ENCODE results near the gene MYDGF. TPM values are rescaled to one million over a fixed set of nuclear protein-coding genes. Genes with fewer than 3 reads are reported as not detected.

The MYDGF gene
- total RNA-seq, 1 donor from 2014 or later = 314 TPM

DNA sequence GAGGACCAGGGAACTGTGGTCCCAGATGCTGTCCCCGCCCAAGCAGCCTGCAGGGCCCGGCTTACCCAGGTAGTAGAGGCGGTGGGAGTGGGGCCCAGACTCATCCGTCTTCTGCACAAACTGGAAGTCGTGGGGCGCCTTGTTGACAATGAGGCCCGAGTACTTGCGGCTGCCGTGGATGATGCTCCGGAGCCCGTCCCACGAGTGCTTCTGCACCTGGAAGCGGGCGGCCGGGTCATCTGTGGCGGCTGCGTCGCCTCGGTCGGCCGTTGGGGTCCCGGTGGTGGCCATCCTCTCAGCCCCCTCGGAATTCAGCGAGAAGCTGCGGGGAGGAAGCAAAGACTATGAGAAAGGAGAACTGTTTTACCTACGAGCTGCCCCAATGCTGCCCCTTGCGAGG, 43.9 kb upstream of the MYDGF start:
- Histone ChIP-seq H3K27me3 (ENCODE audit: control insufficient read depth, insufficient read depth, low read length) (no peaks in the 10 kb centered on the region), H3K36me3 (ENCODE audit: control insufficient read depth, insufficient read depth, low read length) (peaks cover 40% of the 10 kb centered on the region), H3K4me3 (ENCODE audit: low read depth, low read length) (no peak overlapping the region)
- TF ChIP-seq, protein P1, sequence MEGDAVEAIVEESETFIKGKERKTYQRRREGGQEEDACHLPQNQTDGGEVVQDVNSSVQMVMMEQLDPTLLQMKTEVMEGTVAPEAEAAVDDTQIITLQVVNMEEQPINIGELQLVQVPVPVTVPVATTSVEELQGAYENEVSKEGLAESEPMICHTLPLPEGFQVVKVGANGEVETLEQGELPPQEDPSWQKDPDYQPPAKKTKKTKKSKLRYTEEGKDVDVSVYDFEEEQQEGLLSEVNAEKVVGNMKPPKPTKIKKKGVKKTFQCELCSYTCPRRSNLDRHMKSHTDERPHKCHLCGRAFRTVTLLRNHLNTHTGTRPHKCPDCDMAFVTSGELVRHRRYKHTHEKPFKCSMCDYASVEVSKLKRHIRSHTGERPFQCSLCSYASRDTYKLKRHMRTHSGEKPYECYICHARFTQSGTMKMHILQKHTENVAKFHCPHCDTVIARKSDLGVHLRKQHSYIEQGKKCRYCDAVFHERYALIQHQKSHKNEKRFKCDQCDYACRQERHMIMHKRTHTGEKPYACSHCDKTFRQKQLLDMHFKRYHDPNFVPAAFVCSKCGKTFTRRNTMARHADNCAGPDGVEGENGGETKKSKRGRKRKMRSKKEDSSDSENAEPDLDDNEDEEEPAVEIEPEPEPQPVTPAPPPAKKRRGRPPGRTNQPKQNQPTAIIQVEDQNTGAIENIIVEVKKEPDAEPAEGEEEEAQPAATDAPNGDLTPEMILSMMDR (IDR thresholded peaks at IDR 0.05; ENCODE audit: insufficient read depth, low read length, severe bottlenecking) = no peak
- FAIRE-seq (no peak), DNase-seq (ENCODE audit: low read depth) (no peak)

DNA sequence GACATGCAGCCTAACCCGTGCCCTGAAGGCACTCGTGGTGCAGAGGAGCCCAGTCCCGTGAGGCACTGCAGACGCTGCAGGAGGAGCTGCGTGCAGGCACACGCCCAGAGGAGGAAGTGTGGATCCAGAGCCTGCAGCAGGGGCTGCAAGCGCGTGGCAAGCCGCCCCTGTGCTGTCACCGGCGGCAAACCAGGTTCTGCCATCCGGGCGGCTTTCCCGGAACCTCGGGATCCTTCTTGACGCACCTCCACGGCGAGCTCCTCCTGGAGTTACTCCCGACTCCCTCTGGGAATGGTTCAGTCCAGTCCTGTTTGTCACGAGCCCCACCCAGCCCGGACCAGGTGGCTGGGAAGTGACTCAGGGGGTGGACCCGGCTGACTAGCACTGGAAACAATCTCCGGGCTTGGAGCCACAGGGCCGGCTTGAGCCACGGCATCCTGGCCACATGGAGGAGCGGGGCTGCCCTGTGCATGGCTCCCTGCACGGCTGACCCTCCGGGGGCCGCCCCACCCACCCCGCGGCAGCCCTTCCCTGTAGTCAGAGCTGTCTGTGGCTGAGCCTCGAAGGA, 43.3 kb upstream of the MYDGF start:
- TF ChIP-seq, protein P1 (IDR thresholded peaks at IDR 0.05; ENCODE audit: insufficient read depth, low read length, severe bottlenecking) = no peak
- H3K4me3 ChIP-seq (ENCODE audit: low read depth, low read length) = no peak overlapping the region
- FAIRE-seq (peak; percentile 98), DNase-seq (ENCODE audit: low read depth) (peak; percentile 99)
- H3K36me3 ChIP-seq (ENCODE audit: control insufficient read depth, insufficient read depth, low read length) = peaks cover 40% of the 10 kb centered on the region
- H3K27me3 ChIP-seq (ENCODE audit: control insufficient read depth, insufficient read depth, low read length) = no peaks in the 10 kb centered on the region

DNA sequence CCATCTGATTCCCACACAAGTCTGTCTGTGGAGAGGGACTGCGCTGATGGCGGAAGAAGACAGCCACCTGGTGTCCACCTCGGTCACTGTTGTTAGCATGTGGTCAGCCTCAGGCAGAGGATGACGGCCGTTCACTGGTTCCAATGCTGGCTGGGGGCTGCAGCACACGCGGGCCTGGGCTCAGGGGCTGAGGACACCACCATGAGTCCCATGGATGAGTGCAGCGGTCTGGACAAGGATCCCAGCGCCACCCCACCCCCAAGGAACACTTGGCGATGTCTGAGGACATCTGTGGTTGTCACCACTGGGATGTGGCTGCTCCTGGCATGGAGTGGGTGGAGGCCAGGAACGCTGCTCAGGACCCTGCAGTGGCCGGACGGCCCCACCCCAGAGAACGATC, 42.6 kb upstream of the MYDGF start:
- Histone ChIP-seq H3K4me3 (ENCODE audit: low read depth, low read length) (no peak overlapping the region), H3K27me3 (ENCODE audit: control insufficient read depth, insufficient read depth, low read length) (no peaks in the 10 kb centered on the region), H3K36me3 (ENCODE audit: control insufficient read depth, insufficient read depth, low read length) (peaks cover 36% of the 10 kb centered on the region)
- TF ChIP-seq, protein P1 (IDR thresholded peaks at IDR 0.05; ENCODE audit: insufficient read depth, low read length, severe bottlenecking) = no peak
- DNase-seq (ENCODE audit: low read depth) (no peak), FAIRE-seq (no peak)

DNA sequence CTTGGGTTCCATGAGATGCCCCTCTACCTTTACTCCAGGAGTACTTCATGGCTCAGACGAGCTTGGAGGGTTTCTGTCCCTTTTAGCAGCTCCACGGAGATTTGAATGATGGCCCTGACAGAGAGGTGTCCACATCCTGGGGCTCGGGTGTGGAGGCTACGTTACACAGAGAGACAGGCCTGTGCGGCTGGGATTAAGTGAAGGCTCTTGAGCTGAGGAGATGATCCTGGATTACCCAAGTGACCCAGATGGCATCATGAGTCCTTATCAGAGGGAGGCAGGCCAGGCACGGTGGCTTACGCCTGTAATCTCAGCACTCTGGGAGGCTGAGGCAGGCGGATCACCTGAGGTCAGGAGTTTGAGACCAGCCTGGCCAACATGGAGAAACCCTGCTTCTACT, 41.1 kb upstream of the MYDGF start:
- no peak for FAIRE-seq
- Histone ChIP-seq H3K36me3 (ENCODE audit: control insufficient read depth, insufficient read depth, low read length) (peaks cover 38% of the 10 kb centered on the region), H3K4me3 (ENCODE audit: low read depth, low read length) (no peak overlapping the region), H3K27me3 (ENCODE audit: control insufficient read depth, insufficient read depth, low read length) (no peaks in the 10 kb centered on the region)
- no peak for DNase-seq (ENCODE audit: low read depth)
- TF ChIP-seq, protein P1 (IDR thresholded peaks at IDR 0.05; ENCODE audit: insufficient read depth, low read length, severe bottlenecking) = no peak

DNA sequence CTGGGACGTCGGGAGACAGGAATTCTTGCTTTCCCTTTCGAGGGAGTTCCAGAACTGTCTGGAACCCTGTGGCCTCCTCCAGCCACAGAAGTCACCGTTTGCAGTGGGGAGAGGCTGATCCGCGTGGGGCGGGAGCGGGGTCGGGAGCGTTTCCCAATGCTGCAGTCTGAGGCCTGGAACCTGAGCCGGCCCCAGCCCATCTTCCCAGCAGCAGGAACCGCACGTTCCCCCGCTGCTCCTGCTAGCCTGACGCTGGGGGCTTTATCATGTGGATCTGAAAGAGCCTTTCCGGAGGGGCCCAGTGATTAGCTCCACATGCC, 40.1 kb upstream of the MYDGF start:
- Histone ChIP-seq H3K4me3 (ENCODE audit: low read depth, low read length) (no peak overlapping the region), H3K27me3 (ENCODE audit: control insufficient read depth, insufficient read depth, low read length) (no peaks in the 10 kb centered on the region), H3K36me3 (ENCODE audit: control insufficient read depth, insufficient read depth, low read length) (peaks cover 35% of the 10 kb centered on the region)
- FAIRE-seq (no peak), DNase-seq (ENCODE audit: low read depth) (no peak)
- TF ChIP-seq, protein P1 (IDR thresholded peaks at IDR 0.05; ENCODE audit: insufficient read depth, low read length, severe bottlenecking) = no peak

Measured in bronchial epithelial cell (primary cell).